Progenitor cell of endocrine pancreas (in vitro differentiated cells): ENCODE data around the gene ZRANB2. TPM values are rescaled to one million over a fixed set of nuclear protein-coding genes. Genes with fewer than 3 reads are reported as not detected.

ENCODE experiments used
- DNase-seq: peaks from one replicate; pipeline ENCODE4 v3.0.0; 2021; ENCODE audit warnings: low spot score; ENCODE audit not compliant: unreplicated experiment
- H3K27ac Mint-ChIP-seq: 2 replicates; pipeline ENCODE4 v1.8.0; 2021; ENCODE audit warnings: mild to moderate bottlenecking, moderate library complexity, mixed read lengths
- H3K27me3 Mint-ChIP-seq: 2 replicates; pipeline ENCODE4 v1.8.0; 2021; ENCODE audit warnings: mixed read lengths
- H3K36me3 Mint-ChIP-seq: 2 replicates; pipeline ENCODE4 v1.8.0; 2022; ENCODE audit warnings: mixed read lengths; ENCODE audit not compliant: insufficient read depth
- H3K4me1 Mint-ChIP-seq: 2 replicates; pipeline ENCODE4 v1.8.0; 2021; ENCODE audit warnings: low read depth, mixed read lengths
- H3K4me3 Mint-ChIP-seq: 2 replicates; pipeline ENCODE4 v1.8.0; 2021; ENCODE audit warnings: low read depth, mild to moderate bottlenecking, moderate library complexity, mixed read lengths
- H3K9me3 Mint-ChIP-seq: 2 replicates; pipeline ENCODE4 v1.8.0; 2021; ENCODE audit warnings: low read depth, mixed read lengths
- CTCF ChIP-seq: fragments of 200-600 bp; sonication (generic); IDR thresholded peaks from one replicate; pipeline ENCODE4 v1.5.0; 2021; ENCODE audit warnings: antibody characterized with exemption, mild to moderate bottlenecking; ENCODE audit not compliant: unreplicated experiment
- total RNA-seq: library from RNA; stranded (reverse); gene quantifications from 2 replicates; pipeline ENCODE4 v1.2.1, GENCODE V29; 2021

The ZRANB2 gene
- total RNA-seq, 1 donor from 2014 or later = 115 TPM

DNA sequence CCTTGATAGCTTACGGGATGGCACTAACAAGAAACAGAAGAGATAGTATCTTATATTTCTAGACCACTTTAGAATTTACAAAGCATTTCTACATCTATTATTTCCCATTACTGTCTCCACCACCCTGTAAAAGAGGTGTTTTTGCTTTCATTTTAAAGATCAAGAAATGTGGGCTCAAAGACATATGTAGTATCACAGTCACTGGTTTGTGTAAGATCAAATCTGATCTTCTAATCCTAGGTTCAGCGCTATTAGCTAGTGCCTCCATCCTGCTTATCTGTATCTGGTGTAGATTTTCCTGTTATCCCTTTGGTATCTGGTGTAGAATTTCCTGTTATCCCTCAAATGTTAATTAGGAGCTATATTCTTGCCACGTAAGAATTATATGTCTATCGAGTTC, 23.6 kb upstream of the ZRANB2 start:
- H3K4me1 Mint-ChIP-seq = no peaks in the 10 kb centered on the region
- no peak overlapping the region for H3K27ac Mint-ChIP-seq
- DNase-seq = no peak
- TF ChIP-seq CTCF = no peak
- H3K27me3 Mint-ChIP-seq = no peaks in the 10 kb centered on the region
- H3K4me3 Mint-ChIP-seq = no peak overlapping the region
- no peaks in the 10 kb centered on the region for H3K36me3 Mint-ChIP-seq
- H3K9me3 Mint-ChIP-seq = peaks cover 2% of the 10 kb centered on the region

DNA sequence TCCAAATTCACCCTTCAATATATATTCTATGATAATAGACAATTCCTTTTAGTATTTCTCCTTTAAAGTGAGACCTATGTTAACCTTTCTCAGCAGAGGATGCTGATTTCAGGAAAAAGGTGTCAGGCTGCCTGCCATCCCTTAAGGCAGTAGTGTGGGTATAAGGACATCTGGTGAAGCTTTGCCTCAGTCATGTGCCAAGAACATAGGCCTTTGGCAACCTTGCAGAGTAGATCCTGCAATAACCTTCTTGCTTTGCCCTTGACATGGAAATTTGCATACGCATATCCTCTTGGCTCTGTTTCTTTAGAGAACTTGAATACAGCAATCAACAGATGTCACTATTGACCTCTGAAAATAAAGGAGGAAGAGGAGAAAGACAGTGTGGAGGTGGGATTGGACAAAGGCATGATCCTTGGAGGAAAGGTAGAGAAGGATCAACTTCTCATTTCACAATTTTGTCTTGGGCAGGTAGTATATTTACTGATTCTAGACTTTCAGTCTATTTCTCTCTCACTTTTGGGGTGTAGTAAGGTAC, 21.1 kb upstream of the ZRANB2 start:
- no peak for TF ChIP-seq CTCF
- Mint-ChIP-seq H3K9me3 (no peaks in the 10 kb centered on the region), H3K4me1 (no peaks in the 10 kb centered on the region), H3K27me3 (no peaks in the 10 kb centered on the region), H3K36me3 (no peaks in the 10 kb centered on the region), H3K27ac (no peak overlapping the region), H3K4me3 (no peak overlapping the region)
- DNase-seq = no peak

GRCh38 chr1:71097428-71097827, 16.6 kb upstream of the ZRANB2 start:
- Mint-ChIP-seq H3K27ac (no peak overlapping the region), H3K4me1 (no peaks in the 10 kb centered on the region), H3K4me3 (no peak overlapping the region), H3K36me3 (no peaks in the 10 kb centered on the region), H3K9me3 (no peaks in the 10 kb centered on the region), H3K27me3 (no peaks in the 10 kb centered on the region)
- TF ChIP-seq CTCF = no peak
- no peak for DNase-seq

DNA sequence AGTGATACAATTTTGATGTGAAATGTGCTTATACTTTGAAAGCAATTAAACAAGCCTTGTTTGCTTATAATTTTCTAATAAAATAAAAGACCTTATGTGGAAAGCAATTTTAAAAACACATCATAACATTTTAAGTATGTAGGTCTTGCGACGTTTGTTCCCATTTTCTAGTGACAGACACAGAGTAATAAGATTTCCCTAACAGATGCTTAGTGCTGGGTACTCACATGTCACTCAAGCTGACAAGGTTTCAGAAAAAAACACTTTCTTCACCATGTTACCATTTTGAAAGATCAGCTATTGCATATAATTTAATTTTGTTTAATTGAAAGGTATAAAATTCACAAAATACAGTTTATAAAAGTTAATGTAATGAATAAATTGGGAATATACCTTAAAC, 14.1 kb upstream of the ZRANB2 start:
- H3K36me3 Mint-ChIP-seq = no peaks in the 10 kb centered on the region
- no peak overlapping the region for H3K27ac Mint-ChIP-seq
- H3K27me3 Mint-ChIP-seq = no peaks in the 10 kb centered on the region
- H3K4me1 Mint-ChIP-seq = no peaks in the 10 kb centered on the region
- H3K9me3 Mint-ChIP-seq = no peaks in the 10 kb centered on the region
- DNase-seq = no peak
- no peak for TF ChIP-seq CTCF
- H3K4me3 Mint-ChIP-seq = no peak overlapping the region

DNA sequence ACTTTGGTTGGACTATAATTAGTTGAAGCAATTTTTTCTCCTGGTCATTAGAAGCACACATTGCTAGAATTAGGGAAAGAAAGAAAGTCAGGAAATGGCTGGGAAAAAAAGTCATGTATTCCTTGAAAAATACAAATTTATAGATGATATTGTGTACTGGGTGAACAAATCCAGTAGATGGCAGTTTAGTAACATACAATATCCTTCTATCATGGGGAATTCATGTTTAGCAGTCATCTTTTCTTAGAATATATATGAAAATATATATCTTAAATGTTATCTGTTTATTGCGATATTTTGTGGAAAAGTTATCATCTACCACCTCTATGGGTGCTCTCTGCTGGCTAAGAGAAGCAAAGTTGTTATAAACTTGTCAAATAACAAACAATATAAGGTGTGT, 13.1 kb upstream of the ZRANB2 start:
- H3K27me3 Mint-ChIP-seq = no peaks in the 10 kb centered on the region
- no peak for DNase-seq
- TF ChIP-seq CTCF = peak; percentile 56

More for the DNA sequence above, 13.1 kb upstream of the ZRANB2 start:
- H3K4me3 Mint-ChIP-seq = no peak overlapping the region
- no peaks in the 10 kb centered on the region for H3K36me3 Mint-ChIP-seq
- H3K4me1 Mint-ChIP-seq = no peaks in the 10 kb centered on the region
- H3K27ac Mint-ChIP-seq = no peak overlapping the region
- no peaks in the 10 kb centered on the region for H3K9me3 Mint-ChIP-seq
